Measurements from ENCODE around the gene IL25. TPM values are rescaled to one million over a fixed set of nuclear protein-coding genes. Genes with fewer than 3 reads are reported as not detected.
"Not testable (repeated sequence)": the region's sequence is repeated elsewhere in the genome, so short reads cannot be mapped to it uniquely, and the experiment has no call there.

IL25 gene
- total RNA-seq, 1 donor from 2014 or later: not detected

DNA sequence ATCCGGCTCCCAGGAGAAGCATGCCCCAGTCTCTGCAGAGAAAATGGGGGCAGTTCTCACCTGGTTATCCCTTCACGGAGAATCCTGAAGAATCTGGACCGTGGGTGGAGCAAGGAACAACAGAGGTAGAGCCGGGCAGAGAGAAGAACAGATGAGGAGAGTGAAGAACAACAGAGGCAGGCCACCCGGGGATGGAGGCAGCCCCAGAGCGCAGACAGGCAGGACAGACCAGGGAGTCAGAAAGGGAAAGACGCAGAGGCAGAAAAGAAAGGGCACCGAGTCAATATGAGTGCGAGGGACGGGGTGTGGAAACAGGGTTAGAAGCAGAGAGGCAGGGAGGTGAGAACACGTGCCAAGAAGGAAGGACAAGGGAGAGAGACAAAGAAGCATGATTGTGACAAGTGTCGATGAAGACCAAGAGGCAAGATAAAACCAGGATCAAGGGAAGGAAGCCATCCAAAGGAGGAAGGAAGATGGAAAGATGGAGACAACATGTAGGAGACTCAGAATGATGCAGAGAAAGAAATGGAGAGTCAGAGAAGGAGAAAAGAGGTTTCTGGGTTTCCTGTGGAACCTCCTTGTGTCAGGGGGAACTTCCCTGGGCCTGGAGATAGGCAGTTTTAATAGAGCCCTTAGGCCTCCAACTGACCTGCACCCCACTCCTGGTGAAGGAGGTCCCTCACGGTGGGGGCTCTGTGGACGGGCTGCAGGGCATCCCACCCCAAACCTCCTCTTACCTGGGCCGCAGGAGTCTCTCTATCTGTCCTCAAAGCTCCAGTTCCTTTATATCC lies 35.1 kb downstream of the IL25 start, which contains the start of gene MYH6:
TSS of gene MYH6 (minus strand) at position 758 of the 791 bp plus-strand sequence. CDS start 1,050 bp downstream, outside the sequence.
- intact Hi-C loops (cut with micrococcal nuclease): no loop called here

DNA sequence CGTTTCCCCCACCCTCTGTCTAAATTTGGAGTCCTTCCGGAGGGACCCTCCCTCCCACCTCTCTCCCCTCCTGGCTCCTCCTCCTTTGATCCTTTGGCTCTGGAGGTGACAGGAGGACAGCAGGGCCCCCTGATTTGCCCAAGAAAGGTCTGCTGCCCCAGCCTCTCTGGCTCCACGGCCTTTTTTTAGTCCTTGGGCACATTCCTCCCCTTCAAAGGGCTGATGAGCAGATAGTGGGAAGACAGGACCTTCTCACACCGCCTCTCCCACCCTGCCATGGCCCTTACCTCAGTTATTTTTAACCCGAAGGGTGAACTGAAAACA lies 35.7 kb downstream of the IL25 start:
- intact Hi-C loops (cut with micrococcal nuclease): no loop called here

DNA sequence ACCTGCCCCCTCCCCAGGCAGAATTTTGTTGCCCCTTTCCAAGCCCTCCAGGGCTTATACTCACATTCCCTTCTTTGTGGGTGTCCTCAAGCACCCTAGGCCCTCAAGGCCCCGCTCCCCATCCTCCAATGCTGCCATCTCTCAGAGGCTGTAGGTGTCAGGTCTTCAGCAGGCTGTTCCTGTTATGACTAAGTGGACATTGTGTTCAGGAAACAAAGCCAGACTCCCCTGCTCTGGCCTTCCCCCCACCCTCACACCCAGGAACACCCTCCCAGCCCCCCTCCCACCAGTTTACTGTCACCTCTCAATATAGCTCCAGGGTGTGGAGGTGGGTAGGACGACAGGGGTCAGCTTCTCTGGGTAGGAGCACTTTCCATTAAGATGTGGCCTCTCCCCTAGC lies 36.9 kb downstream of the IL25 start:
- intact Hi-C loops (cut with micrococcal nuclease): no loop called here

DNA sequence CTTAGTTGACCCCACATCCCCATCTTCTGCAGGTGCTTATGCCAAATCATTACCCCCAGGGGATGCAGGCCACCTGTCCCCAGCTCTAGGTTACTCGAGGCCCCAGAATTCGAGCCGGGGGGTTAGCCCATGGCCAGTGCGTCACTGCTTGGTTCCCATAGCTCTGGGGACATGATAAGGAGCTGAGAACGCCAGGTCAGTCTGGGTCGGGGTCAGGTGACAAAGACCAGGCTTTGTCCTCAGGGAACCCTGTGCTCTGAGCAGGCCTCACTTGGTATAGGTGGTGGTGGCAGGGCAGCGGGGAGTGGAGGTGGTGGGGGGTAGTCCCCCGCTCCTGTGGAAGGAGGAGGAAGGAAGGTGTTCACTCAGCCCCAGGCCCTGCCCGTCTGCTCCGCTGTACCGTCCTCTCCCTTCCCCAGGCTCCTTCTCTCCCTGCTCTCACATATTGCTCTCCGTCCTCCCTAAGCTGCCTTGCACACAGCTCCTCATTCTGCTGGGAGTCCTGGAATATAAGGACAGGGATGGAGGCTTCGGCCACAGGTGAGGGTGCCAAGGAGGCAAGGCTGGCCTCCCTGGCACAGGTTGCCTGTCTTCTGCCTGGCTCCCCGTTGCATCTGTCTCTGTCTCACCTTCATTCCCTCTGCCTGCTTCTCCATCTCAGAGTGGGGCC lies 37.5 kb downstream of the IL25 start:
- intact Hi-C loops (cut with micrococcal nuclease): no loop called here

DNA sequence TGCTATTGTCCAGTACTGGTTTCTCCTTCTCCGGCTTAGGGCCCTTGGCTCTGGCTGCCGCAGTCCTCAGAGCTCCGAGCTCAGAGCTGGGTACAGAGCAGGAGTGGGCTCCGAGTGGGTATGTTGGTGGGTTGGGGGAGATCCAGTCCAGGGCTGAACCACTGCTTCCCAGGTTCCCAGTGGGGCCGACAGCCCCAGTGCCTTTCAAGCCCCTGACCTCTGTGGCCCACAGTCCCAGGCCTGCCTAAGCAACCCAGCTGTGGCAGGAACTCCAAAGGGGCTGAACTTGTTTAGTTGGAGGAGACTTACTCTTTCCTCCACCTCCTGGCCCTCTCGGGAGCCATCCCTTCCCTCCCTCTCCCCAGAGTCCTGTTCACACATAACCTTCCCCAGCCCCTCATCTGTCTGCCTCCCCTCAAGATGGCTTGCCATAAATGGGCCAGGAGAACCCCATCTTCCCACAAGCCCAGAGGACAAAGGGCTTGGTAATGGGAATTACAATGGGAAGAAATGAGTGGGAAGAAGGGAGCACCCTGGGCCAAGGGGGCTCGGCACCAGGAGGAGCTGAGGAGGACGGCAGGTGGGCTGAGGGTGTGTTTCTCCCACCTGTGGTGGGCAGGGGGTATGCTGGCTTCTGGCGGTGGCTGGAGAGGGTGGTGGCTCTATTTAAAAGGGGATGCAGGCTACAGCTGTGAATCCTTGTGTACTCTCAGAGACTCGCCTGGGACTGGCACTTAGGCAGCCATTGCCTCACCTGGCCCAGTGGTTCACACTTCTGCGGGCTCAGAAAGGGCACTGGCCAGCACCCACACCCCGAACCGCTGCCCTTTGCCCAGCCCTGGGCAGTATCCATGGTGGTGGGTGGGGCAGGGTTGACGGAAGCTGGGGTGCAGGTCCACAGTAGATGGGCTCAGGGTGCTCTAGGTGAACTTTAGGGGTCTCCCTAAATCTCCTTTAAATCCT lies 39.2 kb downstream of the IL25 start:
- intact Hi-C loops (cut with micrococcal nuclease): no loop called here

DNA sequence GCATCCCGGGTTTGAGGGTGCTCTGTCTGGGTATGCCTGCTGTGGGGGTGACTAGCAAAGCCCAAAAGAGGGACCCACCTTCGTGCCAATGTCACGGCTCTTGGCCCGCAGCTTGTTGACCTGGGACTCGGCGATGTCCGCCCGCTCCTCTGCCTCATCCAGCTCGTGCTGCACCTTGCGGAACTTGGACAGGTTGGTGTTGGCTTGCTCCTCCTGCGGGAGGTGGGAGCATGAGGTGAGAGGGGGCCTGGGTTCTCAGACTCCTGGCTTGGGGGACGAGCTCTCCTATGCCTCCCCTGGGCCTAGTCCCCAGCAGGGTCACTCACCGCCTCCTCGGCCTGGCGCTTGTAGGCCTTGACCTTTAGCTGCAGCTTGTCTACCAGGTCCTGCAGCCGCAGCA lies 41.1 kb downstream of the IL25 start:
- intact Hi-C loops (cut with micrococcal nuclease): no loop called here

DNA sequence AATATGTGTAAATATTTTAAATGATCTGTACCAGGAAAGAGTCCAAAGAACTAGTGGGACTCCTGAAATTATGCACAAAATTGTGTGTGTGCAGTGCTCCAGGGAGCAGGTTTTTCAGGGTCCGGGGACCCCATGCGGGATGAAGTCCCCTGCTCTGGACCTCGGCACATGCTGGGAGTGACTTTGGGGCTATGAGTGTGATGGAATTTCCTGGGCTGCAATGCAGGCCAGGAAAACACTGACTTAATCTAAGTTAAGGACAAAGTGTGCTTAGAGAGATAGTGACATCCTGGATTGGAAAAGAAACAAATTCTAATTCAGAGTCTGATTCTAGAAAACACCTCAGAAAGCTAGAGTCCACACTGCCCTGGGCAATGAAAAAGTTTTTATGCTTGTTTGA lies 41.6 kb downstream of the IL25 start:
- intact Hi-C loops (cut with micrococcal nuclease): no loop called here

DNA sequence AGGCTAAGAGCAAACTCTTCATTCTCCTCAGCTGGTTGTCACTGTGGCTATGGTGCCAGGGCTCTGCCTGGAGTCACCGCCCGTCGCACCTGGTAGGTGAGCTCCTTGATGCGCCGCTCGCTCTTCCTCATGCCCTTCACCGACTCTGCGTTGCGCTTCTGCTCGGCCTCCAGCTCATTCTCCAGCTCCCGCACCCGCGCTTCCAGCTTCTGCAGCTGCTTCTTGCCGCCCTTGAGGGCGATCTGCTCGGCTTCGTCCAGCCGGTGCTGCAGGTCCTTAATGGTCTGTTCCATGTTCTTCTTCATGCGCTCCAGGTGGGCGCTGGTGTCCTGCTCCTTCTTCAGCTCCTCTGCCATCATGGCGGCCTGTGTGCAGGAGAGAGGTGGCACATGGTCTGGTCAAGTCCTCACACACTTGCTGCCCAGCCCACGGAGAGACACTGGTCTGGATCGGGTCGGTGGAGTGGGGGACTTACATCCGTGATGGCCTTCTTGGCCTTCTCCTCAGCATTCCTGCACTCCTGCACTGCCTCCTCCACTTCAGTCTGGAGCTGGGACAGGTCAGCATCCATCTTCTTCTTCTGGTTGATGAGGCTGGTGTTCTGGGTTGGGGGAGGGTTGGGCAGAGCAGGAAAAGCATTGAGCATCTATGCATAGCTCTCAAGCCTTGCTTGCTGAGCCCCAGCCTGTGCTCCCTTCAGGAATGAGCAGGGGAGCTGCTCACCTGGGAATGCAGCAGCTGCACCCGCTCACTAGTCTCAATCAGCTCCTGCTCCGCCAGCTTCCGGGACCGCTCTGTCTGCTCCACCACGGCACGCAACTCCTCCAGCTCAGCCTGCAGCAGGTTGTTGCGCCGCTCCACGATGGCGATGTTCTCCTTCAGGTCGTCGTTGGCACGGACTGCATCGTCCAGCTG lies 42.6 kb downstream of the IL25 start:
- intact Hi-C loops (cut with micrococcal nuclease): no loop called here

DNA sequence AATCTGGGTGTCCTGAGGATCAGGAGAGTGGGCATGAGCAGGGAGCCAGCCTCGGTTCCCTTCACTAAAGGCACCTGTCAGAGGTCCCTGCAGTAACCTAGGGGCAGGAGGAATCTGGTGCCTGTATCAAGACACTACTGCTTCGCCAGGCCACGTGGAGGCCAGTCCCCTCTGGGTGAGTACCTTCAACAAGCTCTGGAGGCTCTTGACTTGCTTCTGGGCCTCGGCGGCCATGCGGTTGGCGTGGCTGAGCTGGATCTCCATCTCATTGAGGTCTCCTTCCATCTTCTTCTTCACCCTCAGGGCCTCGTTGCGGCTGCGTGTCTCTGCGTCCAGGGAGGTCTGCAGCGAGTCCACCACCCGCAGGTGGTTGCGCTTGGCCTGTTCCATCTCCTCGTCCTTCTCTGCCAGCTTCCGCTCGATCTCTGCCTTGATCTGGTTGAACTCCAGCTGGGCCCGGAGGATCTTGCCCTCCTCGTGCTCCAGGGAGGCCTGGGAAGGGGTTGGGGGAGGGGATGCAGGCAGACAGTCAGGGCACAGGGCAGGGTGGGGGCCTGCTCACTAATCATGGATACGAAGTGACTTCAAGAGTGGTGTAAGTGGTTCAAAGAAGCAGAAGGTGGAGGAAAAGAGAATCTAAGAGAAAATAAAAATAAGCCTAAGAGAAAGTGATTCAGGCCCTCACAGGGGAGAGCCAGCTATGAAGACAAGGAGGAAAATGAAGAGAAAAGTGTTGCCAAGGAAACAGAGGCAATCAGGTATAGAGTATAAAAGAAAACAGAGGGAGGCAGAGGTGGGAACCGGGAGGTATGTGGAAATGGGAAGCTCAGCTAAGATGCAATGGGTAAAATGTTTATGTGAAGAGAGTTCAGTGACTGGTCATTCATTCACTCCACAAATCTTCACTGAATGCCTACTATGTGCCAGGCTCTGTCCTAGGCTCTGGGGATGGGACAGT lies 43.5 kb downstream of the IL25 start:
- intact Hi-C loops (cut with micrococcal nuclease): no loop called here

DNA sequence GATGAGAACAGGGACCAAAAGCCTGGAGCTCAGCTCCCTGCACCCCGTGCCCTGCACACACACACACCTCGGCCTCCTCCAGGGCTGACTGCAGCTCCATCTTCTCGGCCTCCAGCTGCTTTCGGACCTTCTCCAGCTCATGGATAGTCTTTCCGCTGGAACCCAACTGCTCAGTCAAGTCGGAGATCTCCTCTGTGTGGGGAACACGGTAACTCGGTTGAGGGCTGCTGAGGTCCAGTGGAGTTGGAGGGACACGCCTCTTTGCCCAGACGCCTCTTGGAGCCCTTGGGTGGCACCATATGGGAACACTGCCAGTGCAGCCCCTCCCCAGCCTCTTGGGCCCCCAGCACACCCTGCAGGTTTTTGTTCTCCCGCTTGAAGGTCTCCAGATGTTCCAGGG lies 44.2 kb downstream of the IL25 start:
- intact Hi-C loops (cut with micrococcal nuclease): no loop called here

DNA sequence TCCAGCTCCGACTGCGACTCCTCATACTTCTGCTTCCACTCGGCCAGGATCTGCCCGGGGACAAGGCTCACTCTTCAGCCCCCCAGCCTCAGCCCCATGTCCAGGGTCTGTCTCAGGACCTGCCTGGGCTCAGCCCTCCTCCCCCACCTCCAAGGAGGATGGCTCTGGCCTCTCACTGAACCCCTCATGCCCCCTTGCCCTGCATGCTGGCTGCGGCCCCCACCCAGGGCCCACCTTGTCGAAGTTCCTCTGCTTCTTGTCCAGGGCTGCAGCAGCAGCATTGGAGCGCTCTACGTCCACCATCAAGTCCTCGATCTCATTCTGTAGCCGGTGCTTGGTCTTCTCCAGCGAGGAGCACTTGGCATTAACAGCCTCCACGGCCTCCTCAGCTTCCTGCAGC lies 44.7 kb downstream of the IL25 start:
- intact Hi-C loops (cut with micrococcal nuclease): not testable (repeated sequence)

DNA sequence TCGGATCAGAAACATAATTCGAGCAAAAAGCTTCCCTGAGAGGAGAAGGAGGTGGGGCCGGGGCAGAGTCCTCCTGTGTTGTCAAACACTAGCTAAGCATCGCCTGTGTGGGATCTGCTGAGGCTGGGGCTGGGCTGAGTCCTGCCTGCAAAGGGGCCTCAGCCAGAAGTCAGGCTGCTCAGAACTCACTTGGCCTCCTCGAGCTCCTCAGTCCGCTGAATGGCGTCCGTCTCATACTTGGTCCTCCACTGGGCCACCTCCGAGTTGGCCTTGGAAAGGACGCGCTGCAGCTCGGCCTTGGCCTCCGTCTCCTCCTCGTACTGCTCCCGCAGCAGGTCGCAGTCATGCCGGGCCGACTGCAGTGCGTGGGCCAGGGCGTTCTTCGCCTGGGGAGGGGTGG lies 45.4 kb downstream of the IL25 start:
- intact Hi-C loops (cut with micrococcal nuclease): no loop called here

DNA sequence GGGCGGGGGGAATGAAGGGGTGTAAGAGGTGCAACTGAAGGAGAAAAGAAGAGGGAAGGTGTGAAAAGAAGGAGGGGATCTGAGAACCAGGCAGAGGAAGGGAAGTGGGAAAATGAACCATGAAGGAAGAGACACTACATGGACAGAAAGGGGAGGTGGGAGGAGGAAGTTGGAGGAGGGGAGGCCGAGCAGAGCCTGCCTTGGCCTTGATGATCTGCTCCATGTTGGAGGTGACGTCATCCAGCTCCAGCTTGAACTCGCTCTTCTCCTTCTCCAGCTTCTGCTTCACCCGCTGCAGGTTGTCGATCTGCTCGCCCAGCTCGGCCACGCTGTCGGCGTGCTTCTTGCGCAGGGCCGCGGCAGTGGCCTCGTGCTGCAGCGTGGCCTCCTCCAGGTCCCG lies 47.0 kb downstream of the IL25 start:
- intact Hi-C loops (cut with micrococcal nuclease): not testable (repeated sequence)

DNA sequence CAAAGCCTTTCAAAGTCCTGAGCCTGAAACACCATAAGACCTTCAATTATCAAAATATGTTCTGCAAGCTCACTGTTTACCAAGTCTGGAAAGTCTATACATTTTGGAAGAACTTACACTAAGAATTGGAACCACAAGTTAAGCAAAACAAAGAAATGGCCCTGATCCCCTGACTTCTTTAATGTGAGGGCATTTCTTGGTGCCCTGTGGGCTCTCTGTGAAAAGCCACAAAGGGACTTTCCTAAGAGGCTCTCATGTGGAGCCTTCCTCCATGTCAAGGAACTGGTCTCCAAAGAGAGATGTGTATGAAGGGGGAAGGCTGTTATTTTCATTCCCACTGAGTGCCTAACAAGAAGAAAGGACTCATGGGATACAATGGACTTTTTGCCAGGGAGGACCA lies 49.0 kb downstream of the IL25 start:
- intact Hi-C loops (cut with micrococcal nuclease): no loop called here

DNA sequence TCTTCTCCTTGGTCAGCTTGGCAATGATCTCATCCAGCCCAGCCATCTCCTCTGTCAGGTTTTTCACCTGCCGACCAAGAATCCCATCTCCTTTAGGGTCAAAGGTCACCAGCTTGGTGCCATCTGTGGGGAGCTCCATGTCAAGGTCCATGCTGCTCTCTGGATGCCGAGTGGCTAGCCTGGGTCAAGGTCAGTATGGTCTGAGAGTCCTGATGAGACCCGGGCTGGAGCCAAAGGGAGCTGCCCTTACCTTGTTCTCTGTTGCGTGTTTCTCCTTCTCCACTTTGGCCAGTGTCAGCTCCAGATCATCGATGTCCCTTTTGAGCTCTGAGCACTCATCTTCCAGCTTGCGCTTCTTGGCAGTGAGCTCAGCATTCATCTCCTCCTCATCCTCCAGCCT lies 51.0 kb downstream of the IL25 start:
- intact Hi-C loops (cut with micrococcal nuclease): no loop called here

DNA sequence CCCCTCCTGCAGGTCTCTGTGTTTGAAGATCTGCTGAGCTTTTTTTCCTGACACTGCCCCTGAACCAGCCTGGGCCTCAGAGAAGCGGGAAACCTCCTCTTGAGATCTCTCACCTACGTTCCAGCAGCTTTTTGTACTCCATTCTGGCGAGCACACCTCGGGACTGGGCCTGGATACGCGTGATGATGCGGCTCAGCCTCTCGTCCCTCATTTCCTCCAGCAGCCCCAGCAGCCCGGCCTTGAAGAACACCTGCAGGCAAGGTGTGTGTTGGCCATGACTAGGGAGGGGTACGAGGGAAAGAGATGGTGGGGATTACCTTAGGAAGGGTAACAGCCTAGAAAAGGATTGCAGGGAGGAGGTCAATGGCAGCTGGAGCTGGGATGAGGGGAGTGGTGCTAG lies 52.6 kb downstream of the IL25 start:
- intact Hi-C loops (cut with micrococcal nuclease): no loop called here

DNA sequence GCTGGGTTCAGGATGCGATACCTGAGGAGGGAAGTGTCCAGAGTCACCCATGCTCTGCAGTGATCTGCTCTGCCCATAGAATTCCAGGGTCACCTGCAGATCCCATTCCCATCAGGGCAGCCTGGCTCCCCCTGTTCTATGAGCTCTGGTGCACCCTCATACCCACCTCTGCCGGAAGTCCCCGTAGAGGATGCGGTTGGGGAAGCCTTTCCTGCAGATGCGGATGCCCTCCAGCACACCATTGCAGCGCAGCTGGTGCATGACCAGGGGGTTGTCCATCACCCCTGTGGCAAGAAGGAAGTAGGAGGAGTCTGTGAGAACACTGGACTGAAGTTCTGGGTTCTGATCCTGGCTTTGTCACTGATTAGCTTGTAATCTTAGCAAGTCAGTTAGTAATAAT lies 53.2 kb downstream of the IL25 start:
- intact Hi-C loops (cut with micrococcal nuclease): not testable (repeated sequence)

All from T-helper 1 cell treated with Interleukin-12 subunit alpha and Interleukin-12 subunit beta and Interleukin-4 antibody, amounts not matched to agents 30 ng/mL and 1 ng/mL, for 36 hours (primary cell).